K562 (cell line): Measurements from ENCODE around the gene ZMYND8. TPM values are rescaled to one million over a fixed set of nuclear protein-coding genes. Genes with fewer than 3 reads are reported as not detected.

Experiments used
- ATAC-seq: fragments of 200-7000 bp; cut with Tn5 transposase; 3 replicates; pipeline ENCODE4 v1.9.1; 2020; ENCODE audit warnings: moderate library complexity
- BruUV-seq: library from RNA; stranded (reverse); fragments of 400-500 nt; replicated peaks from 2 replicates; lab custom pipeline; 2021; lab: Mats Ljungman, UMichigan
- CTCF ChIA-PET: fragments of 300-600 bp; formaldehyde crosslinking; extraction: SDS; loops from one replicate; lab custom pipeline; 2021; ENCODE audit warnings: low intra/inter-chr PET ratio; lab: Yijun Ruan, JAX
- POLR2A ChIA-PET: fragments of 300-600, 350-650 bp; sonication (Branson Sonifier 250); formaldehyde crosslinking; extraction: SDS; loops from one replicate; lab custom pipeline; 2021; ENCODE audit warnings: antibody characterized with exemption, inconsistent platforms; lab: Yijun Ruan, JAX
- DNase-seq, 4 experiments: peaks; one replicate each; pipeline versions ENCODE4 v3.0.0 to v3.0.0-alpha.2; 2011 to 2018; ENCODE audit warnings: low spot score in 3 of 4, mixed read lengths in 3 of 4; ENCODE audit errors: extremely low read depth in 1 of 4
- FAIRE-seq: peaks from 2 replicates; lab custom pipeline; 2011; peaks lifted over from hg19 to GRCh38; lab: Jason Lieb, UNC
- H2AFZ ChIP-seq: 2 replicates; pipeline ENCODE4 v1.6.0; 2011; ENCODE audit warnings: low read depth, low read length, control low read depth, inconsistent platforms
- H3K27ac ChIP-seq: fragments of 200-600 bp; 3 replicates; pipeline ENCODE4 v1.8.0; 2011; ENCODE audit warnings: low read depth, mild to moderate bottlenecking, control low read depth, inconsistent platforms, low read length, moderate library complexity, mixed read lengths; ENCODE audit errors: extremely low read depth
- H3K27me3 ChIP-seq, 2 experiments: fragments of 300-600 bp in 1 of 2; 2 replicates in 1 of 2; 3 replicates in 1 of 2; pipeline versions ENCODE4 v1.6.0 to v1.8.0; 2011; ENCODE audit warnings: inconsistent platforms in 2 of 2, low read length in 2 of 2, mild to moderate bottlenecking in 1 of 2, mixed read lengths in 1 of 2, moderate library complexity in 1 of 2; ENCODE audit not compliant: control insufficient read depth in 2 of 2, insufficient read depth in 2 of 2
- H3K36me3 ChIP-seq: fragments of 300-600 bp; 3 replicates; pipeline ENCODE4 v1.8.0; 2011; ENCODE audit warnings: mild to moderate bottlenecking, low read length, inconsistent platforms; ENCODE audit not compliant: control insufficient read depth, insufficient read depth
- H3K4me1 ChIP-seq, 2 experiments: fragments of 200-600 bp in 1 of 2; replicated peaks in 1 of 2; 2 replicates in 1 of 2; 3 replicates in 1 of 2; pipeline versions ENCODE4 v1.5.1 to v1.8.0; 2011; ENCODE audit warnings: inconsistent platforms in 2 of 2, low read length in 2 of 2, mild to moderate bottlenecking in 1 of 2, mixed read lengths in 1 of 2, moderate library complexity in 1 of 2; ENCODE audit not compliant: control insufficient read depth in 2 of 2, insufficient read depth in 2 of 2
- H3K4me2 ChIP-seq: 2 replicates; pipeline ENCODE4 v1.6.1; 2011; ENCODE audit warnings: low read length, control low read depth, inconsistent platforms, mixed read lengths; ENCODE audit not compliant: insufficient read depth
- H3K4me3 ChIP-seq: fragments of 200-600 bp; sonication (generic), shearing (Covaris generic); 2 replicates; pipeline ENCODE4 v1.5.1; 2016; ENCODE audit warnings: control low read depth, inconsistent platforms
- H3K79me2 ChIP-seq: fragments of 200-600 bp; 3 replicates; pipeline ENCODE4 v1.8.0; 2011; ENCODE audit warnings: low read length, inconsistent platforms; ENCODE audit not compliant: control insufficient read depth, insufficient read depth
- H3K9ac ChIP-seq, 2 experiments: 2 replicates each; pipeline versions ENCODE4 v1.6.0 to v1.6.1; 2011; ENCODE audit warnings: low read depth in 2 of 2, low read length in 2 of 2, control low read depth in 1 of 2, inconsistent platforms in 1 of 2, mild to moderate bottlenecking in 1 of 2, mixed read lengths in 1 of 2; ENCODE audit not compliant: insufficient read depth in 1 of 2
- H3K9me1 ChIP-seq: one replicate; pipeline ENCODE4 v1.6.0; 2011; ENCODE audit warnings: inconsistent platforms, mild to moderate bottlenecking, low read length, moderate library complexity; ENCODE audit not compliant: control insufficient read depth, insufficient read depth
- H3K9me3 ChIP-seq: replicated peaks from 2 replicates; pipeline ENCODE4 v1.5.1; 2011; ENCODE audit warnings: low read depth, low read length, inconsistent platforms; ENCODE audit not compliant: control insufficient read depth, insufficient read depth
- H4K20me1 ChIP-seq: replicated peaks from 2 replicates; pipeline ENCODE4 v1.6.1; 2011; ENCODE audit warnings: low read length, inconsistent platforms, mixed read lengths; ENCODE audit not compliant: control insufficient read depth, insufficient read depth
- ARHGAP35 ChIP-seq: fragments of 450-650 bp; IDR thresholded peaks from 2 replicates; pipeline ENCODE4 v1.6.1; 2018; ENCODE audit not compliant: partially characterized antibody
- ARID1B ChIP-seq: fragments of 450-650 bp; IDR thresholded peaks from 2 replicates; pipeline ENCODE4 v1.6.1; 2016; ENCODE audit warnings: antibody characterized with exemption, mild to moderate bottlenecking, inconsistent platforms
- CBX8 ChIP-seq: fragments of 200-600 bp; sonication (generic); IDR thresholded peaks from 2 replicates; pipeline ENCODE4 v1.6.1; 2012; ENCODE audit warnings: borderline replicate concordance, mixed run types, low read depth, mild to moderate bottlenecking, moderate library complexity, mixed read lengths, low read length, control low read depth, inconsistent platforms; ENCODE audit not compliant: poor library complexity, severe bottlenecking; ENCODE audit errors: extremely low read depth
- CLOCK ChIP-seq: fragments of 250-450 bp; sonication (Bioruptor Pico); IDR thresholded peaks from 2 replicates; pipeline ENCODE4 v1.4.0; 2020; ENCODE audit warnings: mild to moderate bottlenecking, moderate library complexity, borderline replicate concordance
- CREB3 ChIP-seq: fragments of 450-650 bp; conservative IDR thresholded peaks from 2 replicates; pipeline ENCODE4 v1.6.1; 2016; ENCODE audit warnings: missing genetic modification characterization, low read depth, mild to moderate bottlenecking, missing compliant biosample characterization, moderate library complexity
- EHMT2 ChIP-seq: fragments of 450-650 bp; IDR thresholded peaks from 2 replicates; pipeline ENCODE4 v1.6.1; 2018; ENCODE audit warnings: antibody characterized with exemption
- HOXB6 ChIP-seq: fragments of 250-450 bp; sonication (Bioruptor Pico); IDR thresholded peaks from 2 replicates; pipeline ENCODE4 v1.5.1; 2022; ENCODE audit warnings: mild to moderate bottlenecking, borderline replicate concordance
- MECOM ChIP-seq: fragments of 250-450 bp; sonication (Bioruptor Pico); IDR thresholded peaks from 2 replicates; pipeline ENCODE4 v1.8.0; 2022; ENCODE audit warnings: inconsistent platforms
- NR2C1 ChIP-seq, 2 experiments: fragments of 450-650 bp; IDR thresholded peaks; 2 replicates each; pipeline ENCODE4 v1.6.1; 2017; ENCODE audit warnings: mild to moderate bottlenecking in 2 of 2, antibody characterized with exemption in 1 of 2, inconsistent platforms in 1 of 2, missing compliant biosample characterization in 1 of 2, missing genetic modification characterization in 1 of 2
- SMARCA5 ChIP-seq: fragments of 450-650 bp; IDR thresholded peaks from 2 replicates; pipeline ENCODE4 v1.6.1; 2016
- TCF7L2 ChIP-seq: fragments of 150-350 bp; IDR thresholded peaks from 2 replicates; pipeline ENCODE4 v1.6.1; 2016; ENCODE audit warnings: low read depth, mild to moderate bottlenecking, low read length, moderate library complexity
- YBX1 ChIP-seq: fragments of 450-650 bp; IDR thresholded peaks from 2 replicates; pipeline ENCODE4 v1.7.1; 2016; ENCODE audit warnings: mild to moderate bottlenecking
- ZBTB11 ChIP-seq, 3 experiments: fragments of 200-800 bp in 1 of 3; fragments of 250-450 bp in 1 of 3; fragments of 450-650 bp in 1 of 3; sonication (Bioruptor Pico) in 1 of 3; sonication (Bioruptor generic) in 1 of 3; formaldehyde crosslinking in 1 of 3; IDR thresholded peaks; 2 replicates each; pipeline versions ENCODE4 v1.6.1 to v1.8.0; 2016 to 2022; ENCODE audit warnings: mild to moderate bottlenecking in 2 of 3, missing genetic modification characterization in 2 of 3, missing compliant biosample characterization in 1 of 3, moderate library complexity in 1 of 3
- ZKSCAN3 ChIP-seq: fragments of 250-450 bp; sonication (Bioruptor Pico); IDR thresholded peaks from 2 replicates; pipeline ENCODE4 v1.4.0; 2020
- ZNF316 ChIP-seq: fragments of 450-650 bp; IDR thresholded peaks from 2 replicates; pipeline ENCODE4 v1.6.1; 2016
- WGBS: fragments of 100-300 bp; shearing (Covaris generic); methylation state at CpG from one replicate; pipeline ENCODE4 v1.1.6; 2016; ENCODE audit warnings: low coverage, mixed read lengths; ENCODE audit not compliant: insufficient coverage; ENCODE audit errors: missing lambda C conversion rate; 5-methylcytosine and 5-hydroxymethylcytosine counted together
- in situ Hi-C: fragments of 300-500 bp; cut with MboI; formaldehyde crosslinking; loops from 4 replicates; pipeline ENCODE4 v1.15.0; 2018; ENCODE audit warnings: inconsistent platforms, mixed read lengths
- intact Hi-C: fragments of 100-400 bp; cut with micrococcal nuclease; formaldehyde crosslinking; loops from 2 replicates; pipeline ENCODE4 v1.14.2; 2022
- polyA plus RNA-seq, 8 experiments: library from polyadenylated mRNA; depleted of rRNA in 4 of 8; stranded (reverse) in 5 of 8; unstranded in 3 of 8; fragments of >200 nt; fragmentation: Nextera tagmentation in 2 of 8; fragmentation: Illumina TruSeq in 1 of 8; extraction: Ambion mirVana in 2 of 8; extraction: Trizol in 1 of 8; gene quantifications; 2 replicates each; pipeline versions ENCODE4 v1.2.1 to v1.2.3, GENCODE V29; 2011 to 2014; ENCODE audit warnings: inconsistent platforms in 1 of 8, missing spikeins in 1 of 8
- total RNA-seq, 7 experiments: library from RNA; depleted of rRNA in 6 of 7; stranded (reverse); fragments of >200 nt in 6 of 7; fragmentation: Illumina TruSeq in 2 of 7; extraction: Trizol in 2 of 7; gene quantifications; 2 replicates each; pipeline versions ENCODE4 v1.2.1 to v1.2.3, GENCODE V29; 2011 to 2021; ENCODE audit warnings: low replicate concordance in 1 of 7

Gene ZMYND8
- total and polyA plus RNA-seq, 9 of the 15 experiments (the other 6 are each of a cell fraction or from before 2014, with no cell fraction given), result 31.8 to 148 (median 71.9) TPM

GRCh38 chr20:47191074-47191673 is 165.3 kb downstream of the ZMYND8 start:
- ChIA-PET POLR2A (no interaction called here), CTCF (interaction anchor here (0.8 kb wide), 1 partner anchor 1429 kb away, joined by 3 read pairs; no protein-coding TSS in a partner anchor)
- no peaks in the 10 kb centered on the region for H3K79me2 ChIP-seq
- DNase-seq (no peak), FAIRE-seq (no peak), ATAC-seq (no peak)
- intact Hi-C loops (no loop called here), in situ Hi-C loops (no loop called here)
- BruUV-seq, result no TSS peak
- H3K36me3 ChIP-seq, result no peaks in the 10 kb centered on the region
- H2AFZ ChIP-seq, result no peak overlapping the region
- H3K27me3 ChIP-seq, result peaks cover 17 to 25% of the 10 kb centered on the region in 2 experiments
- H3K4me3 ChIP-seq, result no peak overlapping the region
- H3K9me1 ChIP-seq, result no peaks in the 10 kb centered on the region
- peaks cover 0 to 8% of the 10 kb centered on the region in 2 experiments; a peak in 2 of 5 replicates for H3K4me1 ChIP-seq
- no peak overlapping the region for H3K9ac ChIP-seq
- H3K9me3 ChIP-seq, result no peaks in the 10 kb centered on the region
- 5% methylated on average over 1 of the region's 1 CpG for WGBS
- no peak overlapping the region for H3K4me2 ChIP-seq
- no peak overlapping the region for H3K27ac ChIP-seq
- H4K20me1 ChIP-seq, result no peaks in the 10 kb centered on the region
- TF ChIP-seq ARHGAP35 (no peak), ZBTB11 (CRISPR knock-in tag; IDR thresholded peaks at IDR 0.05) (peak in 1 of 3 experiments; percentile 69; a peak in 2 of 6 replicates), TCF7L2 (no peak), SMARCA5 (no peak), CLOCK (no peak), YBX1 (peak; percentile 81), CBX8 (no peak), ZKSCAN3 (CRISPR knock-in tag) (no peak), EHMT2 (peak; percentile 50; the same call in 1 of the 2 replicates), MECOM (CRISPR knock-in tag) (no peak), NR2C1 (IDR thresholded peaks at IDR 0.05) (no peak), NR2C1 (tag; IDR thresholded peaks at IDR 0.05) (no peak), ZNF316 (no peak), CREB3 (tag) (no peak), HOXB6 (CRISPR knock-in tag) (no peak), ARID1B (no peak)
